ENCODE measurements around the gene NR0B2. TPM values are rescaled to one million over a fixed set of nuclear protein-coding genes. Genes with fewer than 3 reads are reported as not detected.
A peak's percentile ranks its signal among the peaks of the same experiment; 100 is the strongest.

The NR0B2 gene
- total RNA-seq, 2 donors from 2014 or later, result not detected

- no peaks in the 10 kb centered on the region for H3K36me3 Mint-ChIP-seq (ENCODE audit: low read depth)
- peaks cover 31% of the 10 kb centered on the region for H3K4me1 Mint-ChIP-seq
- ATAC-seq (peak; percentile 95), DNase-seq (peak; percentile 90 to 92 (median 92))
- H3K27me3 Mint-ChIP-seq, result no peaks in the 10 kb centered on the region
- H3K27ac Mint-ChIP-seq, result peak within 1 kb of the TSS; percentile 93
- H3K9me3 ChIP-seq (ENCODE audit: control insufficient read depth, low read length, poor library complexity, severe bottlenecking), result no peaks in the 10 kb centered on the region
- H3K4me3 Mint-ChIP-seq, result peak within 1 kb of the TSS; percentile 98
Measured at GRCh38 chr1:26921540-26922430, 8.0 kb upstream of the NR0B2 start, which contains the start of gene NUDC. TSS of gene NUDC (plus strand) at chr1:26921743. CDS start at chr1:26921849, 106 bp downstream.

GRCh38 chr1:26921126-26921539 is 7.4 kb upstream of the NR0B2 start:
- H3K9me3 ChIP-seq (ENCODE audit: control insufficient read depth, low read length, poor library complexity, severe bottlenecking), result no peaks in the 10 kb centered on the region
- Mint-ChIP-seq H3K27me3 (no peaks in the 10 kb centered on the region), H3K4me1 (peaks cover 31% of the 10 kb centered on the region), H3K36me3 (ENCODE audit: low read depth) (no peaks in the 10 kb centered on the region), H3K4me3 (peak overlapping the region; percentile 98), H3K27ac (peak overlapping the region; percentile 93)
- DNase-seq (no peak), ATAC-seq (peak; percentile 62)

GRCh38 chr1:26915204-26915842 is 1.5 kb upstream of the NR0B2 start:
- Mint-ChIP-seq H3K36me3 (ENCODE audit: low read depth) (no peaks in the 10 kb centered on the region), H3K27ac (no peak overlapping the region), H3K4me3 (no peak overlapping the region), H3K4me1 (peaks cover 3% of the 10 kb centered on the region), H3K27me3 (peaks cover 2% of the 10 kb centered on the region)
- no peaks in the 10 kb centered on the region for H3K9me3 ChIP-seq (ENCODE audit: control insufficient read depth, low read length, poor library complexity, severe bottlenecking)
- ATAC-seq (no peak), DNase-seq (no peak)

- H3K9me3 ChIP-seq (ENCODE audit: control insufficient read depth, low read length, poor library complexity, severe bottlenecking), result no peaks in the 10 kb centered on the region
- peaks cover 14% of the 10 kb centered on the region for H3K27me3 Mint-ChIP-seq
- ATAC-seq (no peak), DNase-seq (no peak)
- H3K4me3 Mint-ChIP-seq, result no peak overlapping the region
- peaks cover 6% of the 10 kb centered on the region for H3K36me3 Mint-ChIP-seq (ENCODE audit: low read depth)
- no peaks in the 10 kb centered on the region for H3K4me1 Mint-ChIP-seq
- H3K27ac Mint-ChIP-seq, result no peak overlapping the region
Measured at GRCh38 chr1:26913389-26913753, 404 bp downstream of the NR0B2 start.

GRCh38 chr1:26912147-26912490 is 1.7 kb downstream of the NR0B2 start:
- Mint-ChIP-seq H3K4me3 (no peak overlapping the region), H3K36me3 (ENCODE audit: low read depth) (peaks cover 8% of the 10 kb centered on the region), H3K27me3 (peaks cover 14% of the 10 kb centered on the region), H3K27ac (no peak overlapping the region), H3K4me1 (no peaks in the 10 kb centered on the region)
- ATAC-seq (no peak), DNase-seq (no peak)
- H3K9me3 ChIP-seq (ENCODE audit: control insufficient read depth, low read length, poor library complexity, severe bottlenecking), result no peaks in the 10 kb centered on the region

GRCh38 chr1:26911399-26912146 is 2.2 kb downstream of the NR0B2 start:
- H3K9me3 ChIP-seq (ENCODE audit: control insufficient read depth, low read length, poor library complexity, severe bottlenecking), result no peaks in the 10 kb centered on the region
- no peak for DNase-seq
- Mint-ChIP-seq H3K27me3 (peaks cover 14% of the 10 kb centered on the region), H3K4me1 (peaks cover 2% of the 10 kb centered on the region), H3K4me3 (no peak overlapping the region), H3K36me3 (ENCODE audit: low read depth) (peaks cover 8% of the 10 kb centered on the region), H3K27ac (no peak overlapping the region)
- ATAC-seq, result no peak

GRCh38 chr1:26910343-26911160 is 3.2 kb downstream of the NR0B2 start:
- H3K36me3 Mint-ChIP-seq (ENCODE audit: low read depth), result peaks cover 8% of the 10 kb centered on the region
- DNase-seq, result no peak
- H3K27ac Mint-ChIP-seq, result no peak overlapping the region

GRCh38 chr1:26909951-26910342 is 3.8 kb downstream of the NR0B2 start:
- Mint-ChIP-seq H3K27ac (no peak overlapping the region), H3K4me1 (peaks cover 2% of the 10 kb centered on the region)

More at GRCh38 chr1:26910343-26911160, 3.2 kb downstream of the NR0B2 start:
- Mint-ChIP-seq H3K4me1 (peaks cover 2% of the 10 kb centered on the region), H3K27me3 (peaks cover 14% of the 10 kb centered on the region), H3K4me3 (no peak overlapping the region)
- no peak for ATAC-seq
- H3K9me3 ChIP-seq (ENCODE audit: control insufficient read depth, low read length, poor library complexity, severe bottlenecking), result no peaks in the 10 kb centered on the region

GRCh38 chr1:26907071-26907917 is 6.5 kb downstream of the NR0B2 start:
- Mint-ChIP-seq H3K27ac (no peak overlapping the region), H3K4me3 (no peak overlapping the region), H3K4me1 (peaks cover 2% of the 10 kb centered on the region), H3K36me3 (ENCODE audit: low read depth) (peaks cover 8% of the 10 kb centered on the region), H3K27me3 (peaks cover 14% of the 10 kb centered on the region)
- DNase-seq (no peak), ATAC-seq (no peak)
- no peaks in the 10 kb centered on the region for H3K9me3 ChIP-seq (ENCODE audit: control insufficient read depth, low read length, poor library complexity, severe bottlenecking)

More at GRCh38 chr1:26909951-26910342, 3.8 kb downstream of the NR0B2 start:
- H3K27me3 Mint-ChIP-seq, result peaks cover 14% of the 10 kb centered on the region
- no peaks in the 10 kb centered on the region for H3K9me3 ChIP-seq (ENCODE audit: control insufficient read depth, low read length, poor library complexity, severe bottlenecking)
- peaks cover 8% of the 10 kb centered on the region for H3K36me3 Mint-ChIP-seq (ENCODE audit: low read depth)
- DNase-seq, result no peak
- no peak for ATAC-seq
- no peak overlapping the region for H3K4me3 Mint-ChIP-seq

- Mint-ChIP-seq H3K4me3 (peak overlapping the region; percentile 90), H3K4me1 (peaks cover 25% of the 10 kb centered on the region), H3K27me3 (no peaks in the 10 kb centered on the region), H3K36me3 (ENCODE audit: low read depth) (no peaks in the 10 kb centered on the region), H3K27ac (peak overlapping the region; percentile 98)
- DNase-seq (no peak), ATAC-seq (no peak)
- no peaks in the 10 kb centered on the region for H3K9me3 ChIP-seq (ENCODE audit: control insufficient read depth, low read length, poor library complexity, severe bottlenecking)
Measured at GRCh38 chr1:26900815-26901511, 12.8 kb downstream of the NR0B2 start.

- no peaks in the 10 kb centered on the region for H3K27me3 Mint-ChIP-seq
- H3K27ac Mint-ChIP-seq, result peak within 1 kb of the TSS; percentile 98
- no peaks in the 10 kb centered on the region for H3K36me3 Mint-ChIP-seq (ENCODE audit: low read depth)
- ATAC-seq, result peak; percentile 95
- no peaks in the 10 kb centered on the region for H3K9me3 ChIP-seq (ENCODE audit: control insufficient read depth, low read length, poor library complexity, severe bottlenecking)
- peaks cover 25% of the 10 kb centered on the region for H3K4me1 Mint-ChIP-seq
- H3K4me3 Mint-ChIP-seq, result peak within 1 kb of the TSS; percentile 90
- DNase-seq, result peak; percentile 73 to 77 (median 76)
Measured at GRCh38 chr1:26900001-26900814, 13.6 kb downstream of the NR0B2 start, which contains the start of gene GPATCH3. TSS of gene GPATCH3 (minus strand) at chr1:26900467. CDS start at chr1:26900442, 25 bp downstream.

All from T-helper 17 cell (primary cell).